Measurements from ENCODE around the gene STAC2. TPM values are rescaled to one million over a fixed set of nuclear protein-coding genes. Genes with fewer than 3 reads are reported as not detected.

Gene STAC2
- total and polyA plus RNA-seq, 2 of the 13 experiments (the other 11 are each of a cell fraction or from before 2014, with no cell fraction given), result not detected

GRCh38 chr17:39231591-39232551, 6.1 kb upstream of the STAC2 start (continued):
- TF ChIP-seq ZNF687 (CRISPR knock-in tag; IDR thresholded peaks at IDR 0.05) (peak; percentile 47), FLYWCH1 (CRISPR knock-in tag; IDR thresholded peaks at IDR 0.05) (no peak), SRSF4 (IDR thresholded peaks at IDR 0.05; ENCODE audit: low read depth, low read length, poor library complexity, severe bottlenecking) (no peak), SKIL (CRISPR knock-in tag; IDR thresholded peaks at IDR 0.05; ENCODE audit: borderline replicate concordance) (no peak), FOXM1 (CRISPR knock-in tag; IDR thresholded peaks at IDR 0.05) (no peak), HMG20A (CRISPR knock-in tag; IDR thresholded peaks at IDR 0.05; ENCODE audit: borderline replicate concordance) (no peak), CBFB (CRISPR knock-in tag; IDR thresholded peaks at IDR 0.05) (no peak), ZFX (CRISPR knock-in tag; IDR thresholded peaks at IDR 0.05; ENCODE audit: low read depth) (no peak), GTF3A (CRISPR knock-in tag; conservative IDR thresholded peaks at IDR 0.05) (no peak), ZNF280B (CRISPR knock-in tag; IDR thresholded peaks at IDR 0.05; ENCODE audit: borderline replicate concordance) (peak; percentile 49; the same call in 1 of the 2 replicates), KLF9 (CRISPR knock-in tag; IDR thresholded peaks at IDR 0.05; ENCODE audit: low read depth) (no peak), ZNF589 (CRISPR knock-in tag; conservative IDR thresholded peaks at IDR 0.05) (no peak), HOXA7 (CRISPR knock-in tag; IDR thresholded peaks at IDR 0.05) (no peak), ZNF546 (CRISPR knock-in tag; conservative IDR thresholded peaks at IDR 0.05) (no peak), ZNF264 (CRISPR knock-in tag; IDR thresholded peaks at IDR 0.05) (no peak), ZNF180 (CRISPR knock-in tag; IDR thresholded peaks at IDR 0.05; ENCODE audit: borderline replicate concordance, low read depth) (no peak), ZBTB14 (CRISPR knock-in tag; IDR thresholded peaks at IDR 0.05) (no peak), SMAD1 (CRISPR knock-in tag; IDR thresholded peaks at IDR 0.05; ENCODE audit: borderline replicate concordance, low read depth) (no peak), HOXD1 (CRISPR knock-in tag; IDR thresholded peaks at IDR 0.05) (no peak), MBD4 (IDR thresholded peaks at IDR 0.05; ENCODE audit: borderline replicate concordance, low read length) (no peak)
